HG02981 (cell line): ENCODE results near the gene ARL6IP4.
"Not testable (repeated sequence)": the region's sequence is repeated elsewhere in the genome, so short reads cannot be mapped to it uniquely, and the experiment has no call there.

ENCODE experiments used
- ATAC-seq: cut with Tn5 transposase; IDR thresholded peaks from one replicate; pipeline ENCODE4 v1.9.1; 2021; ENCODE audit warnings: mild to moderate bottlenecking, moderate library complexity; ENCODE audit not compliant: unreplicated experiment

The ARL6IP4 gene

DNA sequence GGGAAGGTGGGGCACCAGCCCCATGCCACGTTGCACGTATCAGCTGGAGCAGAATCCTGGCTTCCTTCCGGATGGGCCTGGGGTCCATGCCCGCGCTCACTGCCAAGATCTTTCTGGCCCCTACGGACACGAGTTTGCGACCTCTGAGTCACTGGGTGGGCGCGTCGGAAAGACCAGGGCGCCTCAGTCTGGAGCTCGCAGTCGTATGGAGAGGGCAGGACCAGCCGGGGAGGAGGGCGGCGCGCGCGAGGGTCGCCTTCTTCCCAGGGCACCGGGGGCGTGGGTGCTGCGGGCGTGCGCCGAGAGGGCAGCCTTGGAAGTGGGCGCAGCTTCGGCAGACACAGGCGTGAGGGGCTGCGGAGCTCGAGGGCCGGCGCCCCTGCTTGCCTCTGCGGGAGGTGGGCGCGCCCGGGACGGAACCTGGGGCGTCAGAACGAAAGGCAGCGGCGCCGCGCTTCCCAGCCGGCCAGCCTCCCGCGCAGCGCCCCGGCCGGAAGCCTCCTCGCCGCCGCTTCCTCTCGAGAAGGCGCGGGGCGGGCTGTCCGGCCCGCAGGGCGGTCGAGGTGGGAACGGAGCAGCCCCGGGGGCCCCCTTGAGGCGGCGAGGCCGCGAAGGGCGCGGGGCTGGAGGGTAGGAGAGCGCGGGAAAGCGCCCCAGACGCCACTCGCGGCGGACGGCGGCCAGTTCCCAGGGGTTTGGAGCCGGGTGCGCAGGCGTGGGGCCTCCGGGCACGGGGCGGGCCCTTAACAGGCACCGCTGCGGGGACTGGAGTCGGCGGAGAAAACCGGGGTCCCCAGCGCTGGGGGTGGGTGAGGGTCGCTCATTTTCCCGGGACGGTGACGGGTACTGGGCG is at the start of gene ARL6IP4:
ARL6IP4 (plus strand) TSS at position 499 of the 853 bp plus-strand sequence. CDS start 459 bp downstream, outside the sequence.
- ATAC-seq, result no peak

DNA sequence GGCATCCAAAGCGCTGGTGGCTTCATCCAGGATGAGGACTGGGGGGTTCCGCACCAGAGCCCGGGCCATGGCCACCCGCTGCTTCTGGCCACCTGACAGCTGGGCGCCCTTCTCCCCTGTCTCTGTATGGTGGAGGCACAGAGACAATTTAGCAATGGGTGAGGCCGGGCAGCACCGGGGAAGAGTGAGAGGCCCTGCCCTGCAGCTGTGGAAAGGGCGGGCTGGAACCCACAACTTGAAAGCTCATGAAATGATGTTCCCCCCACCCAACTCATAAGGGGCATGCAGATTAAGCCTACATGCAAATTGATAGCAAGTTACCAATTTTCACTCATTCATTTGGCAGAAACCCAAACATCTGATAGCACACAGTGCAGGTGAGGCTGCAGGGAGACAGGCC is 48.3 kb upstream of the ARL6IP4 start:
- no peak for ATAC-seq

DNA sequence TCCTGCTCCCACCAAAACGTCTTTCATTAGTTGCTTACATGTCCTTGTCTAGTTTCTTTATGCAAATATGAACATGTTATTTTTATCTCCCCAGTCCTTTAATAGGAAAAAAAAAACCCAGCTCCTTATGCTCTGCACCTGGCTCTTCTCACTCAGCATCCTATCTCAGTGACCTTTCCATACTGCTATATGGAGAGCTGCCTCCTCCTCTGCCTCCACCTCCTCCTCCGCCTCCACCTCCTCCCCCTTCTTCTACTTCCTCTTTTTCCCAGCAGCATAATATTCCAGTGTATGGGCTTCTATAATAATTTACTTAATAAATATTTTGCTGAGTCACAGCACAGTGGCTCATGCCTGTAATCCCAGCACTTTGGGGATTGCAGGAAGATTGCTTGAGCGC is 45.8 kb upstream of the ARL6IP4 start:
- ATAC-seq, result no peak

DNA sequence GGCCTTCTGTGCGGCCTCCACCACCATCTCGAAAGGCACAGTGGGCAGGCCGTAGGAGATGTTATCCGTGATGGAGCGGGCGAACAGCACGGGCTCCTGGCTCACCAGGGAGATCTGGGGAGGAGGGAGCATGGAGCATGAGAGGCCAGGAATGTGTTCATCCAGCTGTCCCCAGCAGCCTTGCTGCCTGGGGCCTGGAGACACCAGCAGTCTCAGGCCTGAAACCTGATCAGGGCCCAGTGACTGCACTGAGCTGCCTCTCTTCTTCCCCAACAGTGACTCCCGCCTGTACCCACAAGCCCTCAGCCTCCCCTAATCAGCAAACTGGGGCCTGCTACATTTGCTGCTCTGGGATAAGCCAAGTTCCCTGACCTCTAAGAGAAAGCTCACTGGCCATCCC is 45.2 kb upstream of the ARL6IP4 start:
- ATAC-seq, result no peak

DNA sequence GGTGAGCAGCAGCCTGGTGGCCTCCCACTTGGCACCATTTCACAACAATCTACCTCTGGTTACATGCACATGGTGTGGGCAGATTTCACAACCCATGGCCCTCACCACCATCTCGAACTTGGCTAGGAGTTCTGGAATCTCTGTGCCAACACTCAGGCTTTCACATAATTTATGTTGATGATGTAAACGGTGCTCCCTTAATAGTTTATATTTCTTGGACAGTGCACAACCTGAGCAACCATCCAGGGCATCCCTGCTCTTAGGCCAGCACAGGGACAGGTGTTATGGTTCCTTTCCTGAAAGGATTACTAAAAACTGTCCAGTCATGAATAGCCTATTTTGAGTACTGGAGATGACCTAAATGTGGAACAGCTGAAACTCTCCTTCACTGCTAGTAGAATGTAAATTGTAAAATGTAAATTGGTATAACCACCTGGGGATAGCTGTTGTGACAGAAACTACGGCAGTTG is 42.8 kb upstream of the ARL6IP4 start:
- ATAC-seq, result no peak

DNA sequence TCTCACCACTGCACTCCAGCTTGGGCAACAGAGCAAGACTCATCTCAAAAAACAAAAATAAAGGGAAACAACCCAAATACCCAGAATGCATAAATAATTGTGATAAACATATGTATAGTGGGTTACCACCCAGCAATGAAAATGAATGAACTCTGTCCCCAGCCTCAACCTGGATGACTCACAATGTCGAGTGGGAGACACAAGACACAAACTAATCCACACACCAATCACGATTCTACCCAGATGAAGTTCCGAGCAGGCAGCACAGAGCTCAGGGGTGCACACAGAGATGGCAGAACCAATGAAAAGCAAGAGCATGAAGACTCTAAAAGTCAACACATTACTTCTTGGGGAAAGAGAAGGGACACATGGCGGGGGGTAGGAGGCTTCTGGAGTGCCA is 41.4 kb upstream of the ARL6IP4 start:
- ATAC-seq, result no peak

DNA sequence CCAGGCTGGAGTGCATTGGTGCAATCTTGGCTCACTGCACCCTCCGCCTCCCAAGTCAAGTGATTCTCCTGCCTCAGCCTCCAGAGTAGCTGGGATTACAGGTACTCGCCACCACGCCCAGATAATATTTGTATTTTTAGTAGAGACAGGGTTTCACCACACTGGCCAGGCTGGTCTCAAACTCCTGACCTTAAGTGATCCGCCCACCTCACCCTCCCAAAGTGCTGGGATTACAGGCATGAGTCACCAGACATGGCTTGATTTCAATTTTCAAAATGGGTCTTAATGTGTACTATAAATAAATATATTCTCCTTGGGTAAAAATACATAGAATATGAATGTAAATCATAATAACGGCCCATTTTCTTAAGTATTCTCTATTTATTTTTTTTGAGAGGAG is 39.1 kb upstream of the ARL6IP4 start:
- ATAC-seq, result not testable (repeated sequence)

DNA sequence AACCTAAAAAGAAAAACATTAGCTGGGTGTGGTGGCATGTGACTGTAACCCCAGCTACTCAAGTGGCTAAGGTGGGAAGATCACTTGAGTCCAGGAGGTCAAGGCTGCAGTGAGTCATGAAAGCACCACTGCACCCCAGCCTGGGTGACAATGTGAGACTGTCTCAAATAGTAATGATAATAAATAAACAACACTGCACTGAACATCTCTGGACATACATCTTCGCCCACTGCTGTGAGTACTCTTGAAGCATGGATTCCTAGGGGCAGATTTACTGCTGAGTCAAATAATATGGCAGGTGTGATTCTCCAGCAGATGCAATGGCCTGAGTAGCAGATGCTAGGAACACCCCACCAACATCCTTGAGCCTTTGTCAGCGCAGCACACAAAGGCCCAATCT is 37.8 kb upstream of the ARL6IP4 start:
- ATAC-seq, result no peak

DNA sequence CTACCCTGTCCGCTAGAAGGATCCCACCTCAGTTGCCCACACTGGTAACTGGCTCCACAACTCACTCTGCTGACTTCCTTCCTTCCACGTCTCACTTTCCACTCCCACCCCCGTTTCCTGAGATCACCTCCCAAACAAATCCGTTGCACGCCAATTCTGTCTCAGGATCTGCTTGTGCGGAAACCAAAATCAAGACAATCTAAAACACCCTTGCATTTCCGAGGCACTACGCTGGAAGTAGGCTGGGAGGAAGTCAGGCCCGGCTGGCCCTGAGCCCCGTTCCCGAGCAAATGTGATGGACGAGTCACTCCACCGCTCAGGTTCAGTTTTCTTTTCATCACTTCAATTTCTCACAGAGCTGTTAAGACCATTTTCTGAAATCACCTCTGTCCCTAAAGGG is 37.3 kb upstream of the ARL6IP4 start:
- ATAC-seq, result no peak

DNA sequence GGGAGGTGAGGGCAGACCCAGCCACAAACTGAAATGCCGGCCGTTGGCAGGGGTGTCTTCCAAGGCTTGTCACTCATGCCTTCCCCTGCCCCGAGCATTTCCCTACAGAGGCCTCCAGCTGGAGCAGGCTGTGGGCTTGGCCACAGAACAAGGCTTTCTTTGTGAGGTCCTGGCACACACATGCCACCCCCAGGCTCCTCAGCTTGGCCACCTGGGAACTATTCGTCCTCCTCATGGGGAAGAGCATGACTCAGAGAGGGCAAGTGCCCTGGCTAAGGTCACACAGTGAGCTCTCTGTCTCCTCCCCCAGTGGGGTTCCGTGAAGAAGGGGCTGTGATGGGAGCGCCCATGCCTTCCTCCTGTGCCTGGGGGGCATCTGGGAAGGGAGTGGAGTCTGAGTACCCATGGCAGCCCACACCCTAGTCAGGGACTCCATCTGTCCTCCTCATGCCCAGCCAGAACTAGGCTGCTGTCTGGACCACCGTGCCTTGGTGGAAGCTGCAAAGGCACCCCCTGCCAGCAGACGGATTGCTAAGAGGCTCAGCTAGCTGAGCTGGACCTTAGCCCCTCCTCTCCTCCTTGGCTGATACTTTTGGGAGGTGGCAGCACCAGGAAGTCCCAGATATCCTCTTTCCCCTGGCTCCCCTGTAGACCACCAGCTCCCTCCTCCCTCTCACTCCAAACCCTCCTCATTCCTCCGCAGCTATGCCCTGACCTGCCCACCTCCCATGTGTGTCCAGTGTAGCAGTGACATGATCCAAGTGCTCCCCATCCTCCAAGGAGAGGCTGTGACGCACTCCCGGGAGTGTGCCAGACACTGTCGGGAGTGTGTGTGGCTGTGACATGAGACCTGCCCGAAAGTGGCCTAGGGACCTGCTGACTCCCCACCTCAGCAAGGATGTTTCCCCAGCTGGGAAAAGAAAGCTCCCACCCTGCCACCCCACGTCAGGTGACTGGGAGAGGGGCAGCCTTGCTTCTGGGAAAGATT is 35.6 kb upstream of the ARL6IP4 start:
- no peak for ATAC-seq

DNA sequence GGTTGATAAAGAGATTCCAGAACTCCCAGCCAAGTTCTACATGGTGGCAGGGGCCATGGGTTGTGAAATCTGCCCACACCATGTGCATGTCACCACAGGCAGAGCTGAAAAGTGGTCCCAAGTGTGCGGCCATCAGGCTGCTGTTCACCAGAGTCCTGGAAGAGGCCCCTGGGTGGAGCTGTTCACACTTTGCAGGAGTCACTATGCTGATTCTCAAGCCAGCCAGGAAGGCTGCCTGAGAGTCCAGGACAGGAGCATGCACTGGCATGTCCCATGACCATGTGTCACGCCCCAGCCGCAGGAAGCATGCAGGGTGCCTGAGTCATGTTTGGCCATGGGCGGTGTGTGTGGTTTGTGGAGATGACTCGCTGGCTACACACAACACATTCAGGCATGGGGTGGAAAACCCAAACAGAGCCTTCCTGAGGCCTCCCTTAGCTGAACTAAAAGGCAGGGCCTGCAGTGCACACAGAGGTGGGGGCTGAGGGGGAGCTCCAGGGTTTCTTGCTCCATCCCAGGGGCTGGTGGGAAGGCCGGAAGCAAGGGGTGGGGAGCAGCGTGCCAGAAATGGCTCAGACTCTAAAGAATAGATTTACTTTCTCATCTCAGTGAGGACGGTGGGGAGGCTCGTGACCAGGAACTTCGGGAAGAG is 33.7 kb upstream of the ARL6IP4 start:
- peak; percentile 71 for ATAC-seq

DNA sequence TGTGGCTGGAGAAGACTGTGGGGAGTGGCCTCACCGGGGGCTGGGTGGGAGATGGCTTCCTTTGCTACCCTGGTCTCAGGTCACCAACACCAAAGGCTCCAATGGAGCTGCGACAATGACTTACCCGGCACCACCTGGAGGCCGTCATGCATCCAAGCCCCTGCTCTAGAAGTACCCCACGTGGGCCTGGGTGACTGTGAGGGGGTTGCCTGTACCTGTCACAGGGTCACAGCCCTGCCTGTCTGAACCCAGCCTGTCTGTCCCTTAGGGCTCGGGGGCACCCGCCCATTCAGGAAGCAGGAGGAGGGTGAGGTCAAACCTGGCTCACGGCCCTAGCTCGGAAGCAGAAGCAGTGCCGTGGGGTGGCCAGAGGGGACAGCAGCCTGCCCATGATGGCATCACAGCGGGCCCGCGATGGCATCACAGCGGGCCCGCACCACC is 33.1 kb upstream of the ARL6IP4 start:
- no peak for ATAC-seq

DNA sequence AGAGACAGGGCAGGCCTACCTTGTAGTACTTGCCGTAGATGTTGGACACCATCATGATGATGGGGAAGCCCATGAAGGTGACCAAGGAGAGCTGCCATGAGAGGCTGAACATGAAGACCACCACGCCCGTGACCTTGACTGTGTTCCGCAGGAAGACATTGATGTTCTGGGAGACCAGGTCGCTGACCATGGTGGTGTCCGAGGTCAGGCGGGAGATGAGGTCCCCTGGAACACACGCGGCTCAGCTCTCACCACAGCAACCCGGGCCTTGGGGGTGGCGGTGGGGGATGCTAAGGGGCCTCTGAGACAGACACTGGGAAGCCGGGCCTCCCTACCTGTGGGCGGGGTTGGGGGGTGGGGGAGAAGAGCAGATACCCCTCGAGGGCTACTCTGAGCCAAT is 31.9 kb upstream of the ARL6IP4 start:
- no peak for ATAC-seq

DNA sequence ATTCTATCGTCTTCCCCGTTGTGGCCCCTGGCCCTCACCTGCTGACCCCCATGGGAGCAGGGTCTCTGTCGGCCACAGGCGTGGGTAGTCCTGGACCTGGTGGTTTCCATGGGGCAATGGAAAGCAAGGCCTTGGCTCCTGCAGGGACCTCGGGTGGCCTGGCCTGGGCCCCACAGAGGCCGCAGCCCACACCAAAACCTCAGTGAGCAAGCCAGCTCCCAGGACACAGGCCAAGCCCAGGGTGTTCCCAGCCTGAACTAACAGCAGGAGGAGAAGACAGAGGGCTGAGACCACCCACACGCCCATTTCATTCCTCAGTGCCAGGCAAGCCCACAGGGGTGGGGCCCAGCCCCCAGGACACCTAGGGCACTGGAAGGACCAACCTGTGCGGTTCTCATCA is 31.1 kb upstream of the ARL6IP4 start:
- ATAC-seq, result no peak

DNA sequence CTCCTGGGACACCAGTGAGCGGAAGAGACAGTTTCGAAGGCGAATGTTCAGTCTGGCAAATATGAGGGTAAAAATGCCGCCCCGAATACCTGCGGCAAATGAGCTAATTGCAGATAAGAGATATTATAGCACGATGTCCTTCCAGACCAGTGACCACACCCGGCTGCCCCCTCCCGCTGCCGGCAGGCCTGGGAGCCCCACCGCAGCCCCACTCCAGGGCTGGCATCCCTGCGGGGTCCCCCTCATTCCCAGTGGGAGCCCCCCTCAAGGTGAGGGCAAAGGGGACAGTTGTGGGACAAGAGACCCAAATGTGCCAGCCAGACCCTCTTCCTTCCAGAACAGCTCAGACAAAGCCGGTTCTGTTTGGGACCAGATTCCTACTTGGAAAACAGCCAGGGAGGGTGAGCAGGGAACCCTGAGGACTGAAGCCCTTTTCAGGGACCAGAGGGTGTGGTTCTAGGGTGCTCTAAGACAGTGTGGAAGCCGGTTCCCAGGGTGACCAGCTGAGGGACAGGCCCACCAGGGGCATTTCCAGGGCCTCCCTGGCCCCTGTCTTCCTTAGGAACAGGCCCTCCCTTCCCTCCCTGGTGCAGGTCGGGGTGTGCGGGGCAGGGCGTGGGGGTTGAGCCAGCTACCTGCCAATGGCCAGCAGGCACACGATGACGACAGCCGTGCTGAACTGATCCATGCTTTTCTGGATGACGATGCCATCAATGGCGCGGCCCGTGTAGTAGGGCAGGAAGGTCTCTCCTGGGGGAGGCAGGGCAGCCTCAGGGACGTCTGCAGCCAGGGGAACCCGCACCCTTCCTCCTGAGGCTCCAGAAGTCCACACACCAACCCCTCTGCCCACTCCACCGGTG is 30.4 kb upstream of the ARL6IP4 start:
- ATAC-seq, result no peak

DNA sequence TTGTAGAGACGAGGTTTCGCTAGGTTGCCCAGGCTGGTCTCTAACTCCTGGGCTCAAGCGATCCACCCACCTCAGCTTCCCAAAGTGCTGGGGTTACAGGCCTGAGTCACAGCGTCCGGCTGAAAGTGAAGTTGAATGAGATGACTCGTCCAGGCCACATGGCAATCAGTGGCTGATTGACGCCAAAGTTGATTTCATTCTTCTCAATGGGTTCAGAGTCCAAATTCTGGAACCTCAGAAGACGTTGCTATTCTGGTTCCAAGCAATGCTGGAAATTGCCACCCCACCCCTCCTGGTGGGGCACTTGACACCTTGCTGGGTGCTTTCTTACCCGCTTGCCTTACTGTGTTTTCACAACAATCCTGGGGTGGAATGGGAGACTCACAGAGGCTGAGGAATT is 29.1 kb upstream of the ARL6IP4 start:
- ATAC-seq, result no peak

DNA sequence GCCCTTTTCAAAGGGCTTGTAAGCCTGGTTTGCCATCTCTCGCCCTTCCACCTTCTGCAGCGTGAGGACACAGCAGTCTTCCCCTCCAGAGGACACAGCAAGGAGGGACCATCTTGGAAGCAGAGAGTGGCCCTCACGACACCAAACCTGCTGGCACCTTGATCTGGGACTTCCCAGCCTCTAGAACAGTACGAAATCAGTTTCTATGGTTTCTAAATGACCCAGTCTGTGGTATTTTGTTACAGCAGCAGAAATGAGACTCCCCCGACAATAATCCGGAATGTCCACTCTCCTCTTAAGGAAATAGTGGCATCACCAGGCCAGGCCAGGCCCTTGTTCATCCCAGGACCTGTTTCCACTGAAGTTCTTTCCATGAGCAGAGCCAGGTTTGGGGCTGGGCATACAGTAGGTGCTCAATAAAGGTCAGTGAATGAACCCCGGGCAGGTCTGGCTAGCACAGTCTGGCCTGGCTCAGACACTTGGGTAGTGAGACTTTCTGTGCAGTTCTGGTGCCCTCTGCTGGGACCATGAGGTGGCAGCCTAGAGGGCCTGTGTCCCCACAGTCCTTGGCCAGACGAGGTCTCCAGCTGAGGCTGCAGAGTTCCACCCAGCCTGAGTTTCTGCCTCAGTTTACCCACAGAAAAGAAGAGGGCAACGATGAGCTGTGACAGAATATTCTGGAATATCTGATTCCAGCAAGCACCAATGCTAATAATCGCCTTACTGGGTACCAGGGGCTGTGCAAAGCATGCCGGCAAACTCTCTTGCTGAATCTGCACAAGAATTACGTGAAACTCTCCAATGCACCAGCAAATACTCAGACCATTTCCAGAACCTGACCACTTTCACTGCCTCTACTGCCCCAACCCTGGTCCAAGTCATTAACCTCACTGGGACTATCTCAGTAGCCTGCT is 28.2 kb upstream of the ARL6IP4 start:
- ATAC-seq, result peak; percentile 81

DNA sequence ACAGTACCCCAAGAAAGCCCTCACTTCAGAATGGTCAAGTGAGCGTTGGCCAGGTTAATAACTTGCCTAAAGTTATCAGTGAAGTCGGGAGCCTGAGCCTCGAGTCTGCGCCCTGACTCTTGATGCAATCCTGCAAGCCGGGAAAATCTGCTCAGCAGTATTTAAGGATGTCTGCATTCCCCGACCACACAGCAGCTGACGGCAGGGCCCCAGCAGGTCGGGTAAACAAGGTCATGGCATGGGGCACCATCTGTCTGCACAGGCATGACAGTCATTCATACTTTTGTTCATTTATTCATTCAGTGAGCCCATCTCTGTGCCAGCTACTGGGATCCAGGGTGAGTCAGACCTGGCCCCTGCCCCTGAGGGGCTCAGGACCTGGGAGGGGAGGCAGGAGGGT is 25.3 kb upstream of the ARL6IP4 start:
- ATAC-seq, result no peak

DNA sequence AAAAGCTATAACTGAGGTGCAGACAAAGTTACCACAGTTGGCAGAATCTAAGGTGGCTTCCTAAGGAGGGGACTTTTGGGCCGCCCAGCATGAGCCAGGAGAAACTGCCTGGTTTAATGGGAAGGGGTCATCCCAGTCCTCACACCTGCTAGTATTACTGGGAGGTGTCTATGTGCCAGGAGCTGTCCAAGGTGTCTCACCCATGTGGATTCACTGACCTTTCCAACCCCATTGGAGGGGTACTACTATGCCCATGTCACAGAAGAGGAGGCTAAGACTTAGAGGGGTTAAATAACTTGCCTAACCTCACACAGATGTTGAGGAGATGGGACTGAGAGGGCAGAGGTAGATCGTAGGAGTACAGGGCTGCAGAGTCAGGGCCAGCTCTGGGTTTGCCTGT is 24.4 kb upstream of the ARL6IP4 start:
- ATAC-seq, result no peak
